Measurements from ENCODE around the gene MCC.
"Not testable (repeated sequence)": the region's sequence is repeated elsewhere in the genome, so short reads cannot be mapped to it uniquely, and the experiment has no call there.

- TF ChIP-seq CTCF (conservative IDR thresholded peaks at IDR 0.05 in 1 of 2, IDR thresholded peaks at IDR 0.05 in 1 of 2; ENCODE audit: extremely low read depth in 1 of 2, insufficient read depth in 1 of 2, low read depth in 1 of 2, low read length in 2 of 2); EZH2 (IDR thresholded peaks at IDR 0.05; ENCODE audit: borderline replicate concordance, low read length): not testable (repeated sequence)
These were observed 411.6 kb downstream of the MCC start for GRCh38 chr5:113076649-113077048.
